ENCODE results near the gene TENM4.
A peak's percentile ranks its signal among the peaks of the same experiment; 100 is the strongest.
"Not testable (repeated sequence)": the region's sequence is repeated elsewhere in the genome, so short reads cannot be mapped to it uniquely, and the experiment has no call there.

The TENM4 gene

DNA sequence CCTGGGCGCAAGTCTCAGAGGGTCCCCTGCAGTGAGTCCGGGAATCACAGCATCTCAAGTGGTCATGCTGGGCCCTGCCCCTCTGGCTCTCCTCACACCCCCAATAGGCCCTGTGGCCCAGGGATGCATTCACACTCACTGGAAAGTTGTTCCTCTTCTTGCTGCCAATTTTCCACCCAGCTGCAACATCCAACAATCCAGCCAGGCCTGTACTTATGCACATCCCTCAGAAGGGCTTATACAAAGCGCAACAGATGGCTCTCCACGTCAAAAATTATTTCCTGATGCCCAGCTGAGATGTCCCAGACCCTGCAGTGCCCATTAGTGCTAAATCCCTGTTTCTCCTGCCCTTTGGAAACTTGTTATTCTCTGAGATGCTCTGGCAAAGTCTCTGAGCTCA, 458.4 kb downstream of the TENM4 start:
- Histone ChIP-seq H3K14ac (ENCODE audit: low read length) (no peak overlapping the region), H3K27ac (replicated peaks; ENCODE audit: low read length) (no peak overlapping the region), H4K8ac (ENCODE audit: low read depth, low read length) (no peak overlapping the region), H3K9me3 (replicated peaks in 1 of 2; ENCODE audit: control insufficient read depth in 2 of 2, insufficient read depth in 1 of 2, low read depth in 1 of 2, low read length in 2 of 2) (no peaks in the 10 kb centered on the region), H2AK5ac (ENCODE audit: low read depth, low read length) (no peak overlapping the region), H3K23ac (ENCODE audit: low read depth, low read length, poor library complexity) (no peak overlapping the region), H2BK12ac (ENCODE audit: low read length) (no peak overlapping the region), H3K4ac (ENCODE audit: low read length) (no peak overlapping the region), H3K79me1 (ENCODE audit: low read depth, low read length) (no peaks in the 10 kb centered on the region), H3K4me2 (ENCODE audit: insufficient read depth, low read length, poor library complexity, severe bottlenecking) (no peak overlapping the region), H4K91ac (ENCODE audit: low read depth, low read length, poor library complexity) (no peak overlapping the region), H2AFZ (ENCODE audit: low read length) (no peak overlapping the region), H2BK5ac (ENCODE audit: low read length) (no peak overlapping the region), H3K36me3 (replicated peaks in 1 of 2; ENCODE audit: control insufficient read depth in 2 of 2, insufficient read depth in 2 of 2, low read length in 2 of 2) (no peaks in the 10 kb centered on the region), H3K9ac (ENCODE audit: low read depth, low read length, poor library complexity) (no peak overlapping the region), H2BK120ac (ENCODE audit: low read depth, low read length) (no peak overlapping the region), H3K18ac (ENCODE audit: low read length) (peak overlapping the region; percentile 8), H2BK15ac (ENCODE audit: low read length) (no peak overlapping the region), H3K27me3 (ENCODE audit: control insufficient read depth in 3 of 3, insufficient read depth in 3 of 3, low read depth in 1 of 3, low read length in 3 of 3) (peaks cover 0 to 2% (median 0%) of the 10 kb centered on the region in 3 experiments), H3K4me1 (ENCODE audit: control insufficient read depth in 2 of 2, insufficient read depth in 1 of 2, low read depth in 1 of 2, low read length in 2 of 2) (no peaks in the 10 kb centered on the region), H3K4me3 (ENCODE audit: low read length in 2 of 2) (no peak overlapping the region)
- DNase-seq (ENCODE audit: low spot score): no peak
- no CpG with 5 or more reads among the region's 4 CpGs for WGBS, 2 donors (ENCODE audit: extremely low coverage in 2 of 2, insufficient read length in 2 of 2, insufficient replicate concordance in 1 of 2)

DNA sequence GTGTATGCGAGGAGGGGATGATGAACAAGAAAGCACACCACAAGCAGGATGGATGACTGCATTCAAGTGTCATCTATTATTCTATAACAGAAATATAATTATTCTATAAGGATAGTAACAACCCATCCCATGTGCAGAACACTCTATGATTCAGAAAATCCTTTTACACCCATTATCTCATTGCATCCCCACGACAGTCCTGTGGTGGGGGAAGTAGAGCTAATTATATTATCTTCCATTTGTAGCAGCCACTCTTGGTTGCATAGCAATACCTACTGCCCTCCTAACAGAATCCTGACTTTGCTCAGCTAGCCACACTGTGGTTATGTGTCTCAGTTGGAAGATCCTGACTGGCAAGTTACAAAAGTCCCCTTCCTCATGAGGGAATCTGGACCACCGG, 459.7 kb downstream of the TENM4 start:
- no peaks in the 10 kb centered on the region for H3K4me1 ChIP-seq (ENCODE audit: control insufficient read depth in 2 of 2, insufficient read depth in 1 of 2, low read depth in 1 of 2, low read length in 2 of 2)
- no peak overlapping the region for H2BK5ac ChIP-seq (ENCODE audit: low read length)
- H3K4me2 ChIP-seq (ENCODE audit: insufficient read depth, low read length, poor library complexity, severe bottlenecking): no peak overlapping the region
- peaks cover 0 to 2% (median 0%) of the 10 kb centered on the region in 3 experiments for H3K27me3 ChIP-seq (ENCODE audit: control insufficient read depth in 3 of 3, insufficient read depth in 3 of 3, low read depth in 1 of 3, low read length in 3 of 3)
- H2AK5ac ChIP-seq (ENCODE audit: low read depth, low read length): no peak overlapping the region
- DNase-seq (ENCODE audit: low spot score): no peak
- no peak overlapping the region for H3K23ac ChIP-seq (ENCODE audit: low read depth, low read length, poor library complexity)
- no peaks in the 10 kb centered on the region for H3K9me3 ChIP-seq (replicated peaks in 1 of 2; ENCODE audit: control insufficient read depth in 2 of 2, insufficient read depth in 1 of 2, low read depth in 1 of 2, low read length in 2 of 2)
- no peak overlapping the region for H2BK15ac ChIP-seq (ENCODE audit: low read length)
- H2BK120ac ChIP-seq (ENCODE audit: low read depth, low read length): no peak overlapping the region
- no peak overlapping the region for H2BK12ac ChIP-seq (ENCODE audit: low read length)
- H3K27ac ChIP-seq (replicated peaks; ENCODE audit: low read length): no peak overlapping the region
- no CpG with 5 or more reads among the region's 3 CpGs for WGBS, 2 donors (ENCODE audit: extremely low coverage in 2 of 2, insufficient read length in 2 of 2, insufficient replicate concordance in 1 of 2)
- no peaks in the 10 kb centered on the region for H3K79me1 ChIP-seq (ENCODE audit: low read depth, low read length)
- H3K4me3 ChIP-seq (ENCODE audit: low read length in 2 of 2): no peak overlapping the region
- H3K14ac ChIP-seq (ENCODE audit: low read length): no peak overlapping the region
- no peaks in the 10 kb centered on the region for H3K36me3 ChIP-seq (replicated peaks in 1 of 2; ENCODE audit: control insufficient read depth in 2 of 2, insufficient read depth in 2 of 2, low read length in 2 of 2)
- no peak overlapping the region for H3K18ac ChIP-seq (ENCODE audit: low read length)
- no peak overlapping the region for H4K8ac ChIP-seq (ENCODE audit: low read depth, low read length)
- no peak overlapping the region for H4K91ac ChIP-seq (ENCODE audit: low read depth, low read length, poor library complexity)
- H3K9ac ChIP-seq (ENCODE audit: low read depth, low read length, poor library complexity): no peak overlapping the region
- no peak overlapping the region for H2AFZ ChIP-seq (ENCODE audit: low read length)
- H3K4ac ChIP-seq (ENCODE audit: low read length): no peak overlapping the region

DNA sequence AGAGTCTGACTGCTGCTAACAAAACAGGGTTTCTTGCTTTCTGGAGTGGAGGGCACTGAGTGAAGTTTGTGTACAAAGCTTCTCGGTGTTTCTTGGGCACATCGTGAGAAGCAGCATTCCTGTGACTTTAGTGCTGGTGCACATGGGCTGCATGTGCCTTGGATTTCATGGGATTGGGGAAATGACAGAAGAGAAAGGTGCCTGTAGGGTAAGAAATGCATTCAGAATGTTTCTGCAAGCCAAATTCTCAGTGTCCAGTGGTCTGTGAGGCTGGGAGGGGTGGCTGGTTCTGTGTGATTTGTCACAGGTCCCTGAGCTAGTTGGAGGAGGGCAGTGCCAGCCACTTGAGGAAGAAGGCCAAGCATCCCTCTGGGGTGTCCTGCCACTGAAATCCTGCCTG, 462.0 kb downstream of the TENM4 start:
- Histone ChIP-seq H3K18ac (ENCODE audit: low read length) (no peak overlapping the region), H3K27ac (replicated peaks; ENCODE audit: low read length) (no peak overlapping the region), H2BK5ac (ENCODE audit: low read length) (no peak overlapping the region), H2BK12ac (ENCODE audit: low read length) (no peak overlapping the region), H3K14ac (ENCODE audit: low read length) (no peak overlapping the region), H3K23ac (ENCODE audit: low read depth, low read length, poor library complexity) (no peak overlapping the region), H3K27me3 (ENCODE audit: control insufficient read depth in 3 of 3, insufficient read depth in 3 of 3, low read depth in 1 of 3, low read length in 3 of 3) (no peaks in the 10 kb centered on the region), H3K9me3 (replicated peaks in 1 of 2; ENCODE audit: control insufficient read depth in 2 of 2, insufficient read depth in 1 of 2, low read depth in 1 of 2, low read length in 2 of 2) (no peaks in the 10 kb centered on the region), H4K91ac (ENCODE audit: low read depth, low read length, poor library complexity) (no peak overlapping the region), H3K4me3 (ENCODE audit: low read length in 2 of 2) (no peak overlapping the region), H3K4me2 (ENCODE audit: insufficient read depth, low read length, poor library complexity, severe bottlenecking) (no peak overlapping the region), H2BK15ac (ENCODE audit: low read length) (no peak overlapping the region), H2AK5ac (ENCODE audit: low read depth, low read length) (no peak overlapping the region), H2BK120ac (ENCODE audit: low read depth, low read length) (no peak overlapping the region), H3K4ac (ENCODE audit: low read length) (no peak overlapping the region), H3K4me1 (ENCODE audit: control insufficient read depth in 2 of 2, insufficient read depth in 1 of 2, low read depth in 1 of 2, low read length in 2 of 2) (no peaks in the 10 kb centered on the region), H2AFZ (ENCODE audit: low read length) (no peak overlapping the region), H3K79me1 (ENCODE audit: low read depth, low read length) (no peaks in the 10 kb centered on the region), H3K36me3 (replicated peaks in 1 of 2; ENCODE audit: control insufficient read depth in 2 of 2, insufficient read depth in 2 of 2, low read length in 2 of 2) (no peaks in the 10 kb centered on the region), H3K9ac (ENCODE audit: low read depth, low read length, poor library complexity) (no peak overlapping the region), H4K8ac (ENCODE audit: low read depth, low read length) (no peak overlapping the region)
- no CpG with 5 or more reads among the region's 2 CpGs for WGBS, 2 donors (ENCODE audit: extremely low coverage in 2 of 2, insufficient read length in 2 of 2, insufficient replicate concordance in 1 of 2)
- DNase-seq (ENCODE audit: low spot score): no peak

DNA sequence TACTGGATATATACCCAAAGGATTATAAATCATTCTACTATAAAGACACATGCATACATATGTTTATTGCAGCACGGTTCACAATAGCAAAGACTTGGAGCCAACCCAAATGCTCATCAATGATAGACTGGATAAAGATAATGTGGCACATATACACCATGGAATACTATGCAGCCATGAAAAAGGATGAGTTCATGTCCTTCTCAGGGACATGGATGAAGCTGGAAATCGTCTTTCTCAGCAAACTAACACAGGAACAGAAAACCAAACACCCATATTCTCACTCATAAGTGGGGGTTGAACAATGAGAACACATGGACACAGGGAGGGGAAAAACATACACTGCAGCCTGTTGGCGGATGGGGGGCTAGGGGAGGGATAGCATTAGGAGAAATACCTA, 463.0 kb downstream of the TENM4 start:
- H3K4me1 ChIP-seq (ENCODE audit: control insufficient read depth in 2 of 2, insufficient read depth in 1 of 2, low read depth in 1 of 2, low read length in 2 of 2); H3K27ac ChIP-seq (replicated peaks; ENCODE audit: low read length); H4K91ac ChIP-seq (ENCODE audit: low read depth, low read length, poor library complexity); H2BK120ac ChIP-seq (ENCODE audit: low read depth, low read length); H3K36me3 ChIP-seq (replicated peaks in 1 of 2; ENCODE audit: control insufficient read depth in 2 of 2, insufficient read depth in 2 of 2, low read length in 2 of 2); H3K4me2 ChIP-seq (ENCODE audit: insufficient read depth, low read length, poor library complexity, severe bottlenecking); H2AK5ac ChIP-seq (ENCODE audit: low read depth, low read length); H3K4me3 ChIP-seq (ENCODE audit: low read length in 2 of 2); H3K9me3 ChIP-seq (replicated peaks in 1 of 2; ENCODE audit: control insufficient read depth in 2 of 2, insufficient read depth in 1 of 2, low read depth in 1 of 2, low read length in 2 of 2); H3K18ac ChIP-seq (ENCODE audit: low read length); H3K23ac ChIP-seq (ENCODE audit: low read depth, low read length, poor library complexity); H4K8ac ChIP-seq (ENCODE audit: low read depth, low read length); H2AFZ ChIP-seq (ENCODE audit: low read length); DNase-seq (ENCODE audit: low spot score); H2BK15ac ChIP-seq (ENCODE audit: low read length); H3K79me1 ChIP-seq (ENCODE audit: low read depth, low read length); H3K9ac ChIP-seq (ENCODE audit: low read depth, low read length, poor library complexity); H2BK5ac ChIP-seq (ENCODE audit: low read length); H3K27me3 ChIP-seq (ENCODE audit: control insufficient read depth in 3 of 3, insufficient read depth in 3 of 3, low read depth in 1 of 3, low read length in 3 of 3); H3K4ac ChIP-seq (ENCODE audit: low read length); H2BK12ac ChIP-seq (ENCODE audit: low read length); H3K14ac ChIP-seq (ENCODE audit: low read length): not testable (repeated sequence)
- WGBS, 2 donors (ENCODE audit: extremely low coverage in 2 of 2, insufficient read length in 2 of 2, insufficient replicate concordance in 1 of 2): no CpG with 5 or more reads among the region's 3 CpGs
